GM23338 (cell line): ENCODE measurements around the gene DCAF12L2.

Source experiments
- CREB1 ChIP-seq: fragments of 250-450 bp; sonication (Bioruptor Pico); IDR thresholded peaks from 2 replicates; pipeline ENCODE4 v1.5.0; 2020; ENCODE audit warnings: low read depth, mild to moderate bottlenecking, moderate library complexity
- EZH2 ChIP-seq: fragments of 200-600 bp; sonication (generic); IDR thresholded peaks from one replicate; pipeline ENCODE4 v1.8.0; 2017; ENCODE audit warnings: antibody characterized with exemption, mild to moderate bottlenecking, low read depth; ENCODE audit not compliant: unreplicated experiment
- EZH2phosphoT487 ChIP-seq: fragments of 200-600 bp; sonication (generic); IDR thresholded peaks from one replicate; pipeline ENCODE4 v1.8.1; 2018; ENCODE audit warnings: antibody characterized with exemption; ENCODE audit not compliant: unreplicated experiment
- POLR2AphosphoS5 ChIP-seq: IDR thresholded peaks from 2 replicates; pipeline ENCODE4 v1.6.1; 2016; ENCODE audit warnings: antibody characterized with exemption, low read depth
- STAT1 ChIP-seq: IDR thresholded peaks from one replicate; pipeline ENCODE4 v1.6.1; 2016; ENCODE audit warnings: antibody characterized with exemption; ENCODE audit not compliant: unreplicated experiment
- ZNF114 ChIP-seq: fragments of 250-450 bp; sonication (Bioruptor Pico); IDR thresholded peaks from 2 replicates; pipeline ENCODE4 v1.5.0; 2020; ENCODE audit warnings: mild to moderate bottlenecking, moderate library complexity
- ZNF331 ChIP-seq: fragments of 250-450 bp; sonication (Bioruptor Pico); IDR thresholded peaks from 2 replicates; pipeline ENCODE4 v1.5.0; 2020; ENCODE audit warnings: low read depth, mild to moderate bottlenecking, moderate library complexity
- TF ChIP-seq, protein P1 (sequence below), 2 experiments: fragments of 200-600 bp in 1 of 2; sonication (generic) in 1 of 2; conservative IDR thresholded peaks; 2 replicates each; pipeline versions ENCODE4 v1.5.1 to v1.6.1; 2016 to 2017; ENCODE audit warnings: antibody characterized with exemption in 2 of 2, low read depth in 2 of 2, mild to moderate bottlenecking in 2 of 2, moderate library complexity in 1 of 2
- TF ChIP-seq, protein P2 (sequence below): IDR thresholded peaks from 2 replicates; pipeline ENCODE4 v1.6.1; 2016; ENCODE audit warnings: antibody characterized with exemption
- TF ChIP-seq, protein P3 (sequence below): IDR thresholded peaks from one replicate; pipeline ENCODE4 v1.6.1; 2018; ENCODE audit warnings: antibody characterized with exemption; ENCODE audit not compliant: unreplicated experiment

DNA sequence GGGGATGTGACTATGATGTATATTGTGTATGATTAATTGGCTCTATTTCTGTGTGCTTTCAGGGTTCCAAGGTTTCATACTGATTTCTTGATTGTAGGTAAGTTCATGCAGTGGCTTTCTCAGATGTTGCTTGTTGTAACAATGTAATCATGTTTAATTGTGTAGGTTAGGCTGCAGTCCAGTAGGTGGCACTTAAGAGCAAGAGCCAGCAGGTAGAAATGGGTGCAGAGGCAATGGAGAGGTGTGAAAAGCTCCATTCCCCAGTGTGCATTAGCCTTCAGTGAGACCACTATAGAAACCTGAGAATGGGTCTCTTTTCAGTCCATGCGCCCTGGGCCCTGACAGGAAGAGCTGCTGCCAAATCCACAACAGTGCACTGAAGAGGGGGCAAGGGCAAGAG is 28.2 kb downstream of the DCAF12L2 start:
- TF ChIP-seq, protein P1, sequence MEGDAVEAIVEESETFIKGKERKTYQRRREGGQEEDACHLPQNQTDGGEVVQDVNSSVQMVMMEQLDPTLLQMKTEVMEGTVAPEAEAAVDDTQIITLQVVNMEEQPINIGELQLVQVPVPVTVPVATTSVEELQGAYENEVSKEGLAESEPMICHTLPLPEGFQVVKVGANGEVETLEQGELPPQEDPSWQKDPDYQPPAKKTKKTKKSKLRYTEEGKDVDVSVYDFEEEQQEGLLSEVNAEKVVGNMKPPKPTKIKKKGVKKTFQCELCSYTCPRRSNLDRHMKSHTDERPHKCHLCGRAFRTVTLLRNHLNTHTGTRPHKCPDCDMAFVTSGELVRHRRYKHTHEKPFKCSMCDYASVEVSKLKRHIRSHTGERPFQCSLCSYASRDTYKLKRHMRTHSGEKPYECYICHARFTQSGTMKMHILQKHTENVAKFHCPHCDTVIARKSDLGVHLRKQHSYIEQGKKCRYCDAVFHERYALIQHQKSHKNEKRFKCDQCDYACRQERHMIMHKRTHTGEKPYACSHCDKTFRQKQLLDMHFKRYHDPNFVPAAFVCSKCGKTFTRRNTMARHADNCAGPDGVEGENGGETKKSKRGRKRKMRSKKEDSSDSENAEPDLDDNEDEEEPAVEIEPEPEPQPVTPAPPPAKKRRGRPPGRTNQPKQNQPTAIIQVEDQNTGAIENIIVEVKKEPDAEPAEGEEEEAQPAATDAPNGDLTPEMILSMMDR (conservative IDR thresholded peaks at IDR 0.05; ENCODE audit: low read depth in 2 of 2): peak; percentile 41 to 64
- no peak for TF ChIP-seq EZH2
- TF ChIP-seq POLR2AphosphoS5: no peak
- TF ChIP-seq CREB1 (CRISPR knock-in tag): no peak
- TF ChIP-seq EZH2phosphoT487: no peak
- TF ChIP-seq, protein P2, sequence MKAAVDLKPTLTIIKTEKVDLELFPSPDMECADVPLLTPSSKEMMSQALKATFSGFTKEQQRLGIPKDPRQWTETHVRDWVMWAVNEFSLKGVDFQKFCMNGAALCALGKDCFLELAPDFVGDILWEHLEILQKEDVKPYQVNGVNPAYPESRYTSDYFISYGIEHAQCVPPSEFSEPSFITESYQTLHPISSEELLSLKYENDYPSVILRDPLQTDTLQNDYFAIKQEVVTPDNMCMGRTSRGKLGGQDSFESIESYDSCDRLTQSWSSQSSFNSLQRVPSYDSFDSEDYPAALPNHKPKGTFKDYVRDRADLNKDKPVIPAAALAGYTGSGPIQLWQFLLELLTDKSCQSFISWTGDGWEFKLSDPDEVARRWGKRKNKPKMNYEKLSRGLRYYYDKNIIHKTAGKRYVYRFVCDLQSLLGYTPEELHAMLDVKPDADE: no peak
- TF ChIP-seq, protein P3, sequence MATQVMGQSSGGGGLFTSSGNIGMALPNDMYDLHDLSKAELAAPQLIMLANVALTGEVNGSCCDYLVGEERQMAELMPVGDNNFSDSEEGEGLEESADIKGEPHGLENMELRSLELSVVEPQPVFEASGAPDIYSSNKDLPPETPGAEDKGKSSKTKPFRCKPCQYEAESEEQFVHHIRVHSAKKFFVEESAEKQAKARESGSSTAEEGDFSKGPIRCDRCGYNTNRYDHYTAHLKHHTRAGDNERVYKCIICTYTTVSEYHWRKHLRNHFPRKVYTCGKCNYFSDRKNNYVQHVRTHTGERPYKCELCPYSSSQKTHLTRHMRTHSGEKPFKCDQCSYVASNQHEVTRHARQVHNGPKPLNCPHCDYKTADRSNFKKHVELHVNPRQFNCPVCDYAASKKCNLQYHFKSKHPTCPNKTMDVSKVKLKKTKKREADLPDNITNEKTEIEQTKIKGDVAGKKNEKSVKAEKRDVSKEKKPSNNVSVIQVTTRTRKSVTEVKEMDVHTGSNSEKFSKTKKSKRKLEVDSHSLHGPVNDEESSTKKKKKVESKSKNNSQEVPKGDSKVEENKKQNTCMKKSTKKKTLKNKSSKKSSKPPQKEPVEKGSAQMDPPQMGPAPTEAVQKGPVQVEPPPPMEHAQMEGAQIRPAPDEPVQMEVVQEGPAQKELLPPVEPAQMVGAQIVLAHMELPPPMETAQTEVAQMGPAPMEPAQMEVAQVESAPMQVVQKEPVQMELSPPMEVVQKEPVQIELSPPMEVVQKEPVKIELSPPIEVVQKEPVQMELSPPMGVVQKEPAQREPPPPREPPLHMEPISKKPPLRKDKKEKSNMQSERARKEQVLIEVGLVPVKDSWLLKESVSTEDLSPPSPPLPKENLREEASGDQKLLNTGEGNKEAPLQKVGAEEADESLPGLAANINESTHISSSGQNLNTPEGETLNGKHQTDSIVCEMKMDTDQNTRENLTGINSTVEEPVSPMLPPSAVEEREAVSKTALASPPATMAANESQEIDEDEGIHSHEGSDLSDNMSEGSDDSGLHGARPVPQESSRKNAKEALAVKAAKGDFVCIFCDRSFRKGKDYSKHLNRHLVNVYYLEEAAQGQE: no peak
- TF ChIP-seq STAT1: no peak
- TF ChIP-seq ZNF331 (CRISPR knock-in tag): no peak
- no peak for TF ChIP-seq ZNF114
